IPS-20b (cell line): ENCODE results near the gene DYSF.

Experiments
- H3K27ac ChIP-seq: one replicate; pipeline ENCODE4 v1.5.1; 2013; ENCODE audit warnings: low read length
- H3K27me3 ChIP-seq: 2 replicates; pipeline ENCODE4 v1.6.1; 2013; ENCODE audit warnings: mild to moderate bottlenecking, low read length, inconsistent platforms; ENCODE audit not compliant: insufficient read depth
- H3K36me3 ChIP-seq: 2 replicates; pipeline ENCODE4 v1.6.1; 2013; ENCODE audit warnings: low read depth, mild to moderate bottlenecking, inconsistent platforms, low read length, moderate library complexity; ENCODE audit not compliant: insufficient read depth
- H3K4me1 ChIP-seq: 2 replicates; pipeline ENCODE4 v1.6.1; 2013; ENCODE audit warnings: mild to moderate bottlenecking, control low read depth, inconsistent platforms, low read length, moderate library complexity; ENCODE audit not compliant: insufficient read depth
- H3K4me3 ChIP-seq: 2 replicates; pipeline ENCODE4 v1.5.1; 2013; ENCODE audit warnings: mild to moderate bottlenecking, low read length, inconsistent platforms
- H3K9ac ChIP-seq: 2 replicates; pipeline ENCODE4 v1.6.1; 2013; ENCODE audit warnings: low read depth, mild to moderate bottlenecking, inconsistent platforms, low read length, moderate library complexity
- H3K9me3 ChIP-seq: 2 replicates; pipeline ENCODE4 v1.6.1; 2013; ENCODE audit warnings: mild to moderate bottlenecking, low read depth, low read length, inconsistent platforms; ENCODE audit not compliant: insufficient read depth

The DYSF gene

DNA sequence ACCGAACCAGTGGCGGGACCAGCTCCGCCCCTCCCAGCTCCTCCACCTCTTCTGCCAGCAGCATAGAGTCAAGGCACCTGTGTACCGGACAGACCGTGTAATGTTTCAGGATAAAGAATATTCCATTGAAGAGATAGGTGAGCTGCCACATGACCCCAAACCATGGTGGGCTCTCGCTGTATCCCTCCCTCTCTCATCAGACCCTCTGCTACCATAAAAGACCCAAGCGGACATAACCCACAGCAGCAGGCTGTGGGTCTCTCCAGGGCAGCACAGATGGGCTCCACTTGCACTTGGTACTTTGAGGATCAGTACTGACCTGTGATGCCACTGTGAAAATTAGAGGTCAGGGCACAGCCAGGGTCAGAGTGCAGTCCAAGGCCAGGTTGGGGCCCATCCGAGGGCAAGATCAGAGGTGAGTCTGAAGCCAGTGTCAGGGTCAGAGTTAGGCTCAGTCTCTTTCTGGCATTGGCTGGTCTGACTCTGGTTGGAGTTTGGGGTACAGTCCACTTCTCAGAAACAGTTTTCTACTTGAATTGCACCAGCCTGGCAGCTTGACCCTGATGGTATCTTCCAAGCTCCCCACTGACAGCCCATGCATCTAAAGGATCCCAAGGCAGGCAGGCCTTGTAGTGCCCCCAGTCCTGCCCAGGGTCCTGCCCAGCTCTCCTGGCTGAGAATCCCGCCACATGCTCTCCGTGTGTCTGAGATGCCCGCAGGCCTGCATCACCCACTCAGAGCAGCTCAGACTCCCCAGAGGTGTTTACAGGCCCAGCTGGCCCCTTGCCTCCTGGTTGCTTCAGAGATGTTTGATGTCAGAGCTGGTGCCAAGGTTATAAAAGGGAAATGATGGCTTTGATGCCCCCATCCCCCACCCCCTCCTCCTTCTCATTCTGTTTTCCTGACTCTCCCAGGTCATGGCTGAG is 212.1 kb downstream of the DYSF start:
- Histone ChIP-seq H3K27me3 (no peaks in the 10 kb centered on the region), H3K27ac (no peak overlapping the region), H3K4me3 (no peak overlapping the region), H3K9ac (no peak overlapping the region), H3K4me1 (no peaks in the 10 kb centered on the region), H3K9me3 (no peaks in the 10 kb centered on the region), H3K36me3 (no peaks in the 10 kb centered on the region)

DNA sequence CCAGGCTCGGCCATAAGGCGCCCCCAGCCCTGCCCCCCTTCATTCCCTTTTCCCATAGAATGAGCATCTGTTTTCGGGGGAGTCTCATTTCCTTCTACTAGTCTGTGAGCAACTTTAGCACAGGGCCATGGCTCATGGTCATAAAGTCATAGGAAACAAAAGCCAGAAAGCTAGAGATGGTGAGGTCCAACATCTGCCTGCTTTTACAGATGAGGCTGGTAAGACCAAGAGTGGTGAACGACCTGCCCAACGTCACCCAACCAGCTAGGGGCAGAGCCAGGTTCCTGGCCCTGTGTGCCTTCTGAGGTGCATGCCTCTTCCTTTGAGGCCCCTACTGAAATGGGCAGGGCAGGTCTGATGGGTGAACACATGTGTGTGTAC is 212.7 kb downstream of the DYSF start:
- no peaks in the 10 kb centered on the region for H3K36me3 ChIP-seq
- no peaks in the 10 kb centered on the region for H3K27me3 ChIP-seq
- H3K9ac ChIP-seq: no peak overlapping the region
- no peak overlapping the region for H3K4me3 ChIP-seq
- H3K27ac ChIP-seq: no peak overlapping the region
- H3K9me3 ChIP-seq: no peaks in the 10 kb centered on the region
- no peaks in the 10 kb centered on the region for H3K4me1 ChIP-seq

DNA sequence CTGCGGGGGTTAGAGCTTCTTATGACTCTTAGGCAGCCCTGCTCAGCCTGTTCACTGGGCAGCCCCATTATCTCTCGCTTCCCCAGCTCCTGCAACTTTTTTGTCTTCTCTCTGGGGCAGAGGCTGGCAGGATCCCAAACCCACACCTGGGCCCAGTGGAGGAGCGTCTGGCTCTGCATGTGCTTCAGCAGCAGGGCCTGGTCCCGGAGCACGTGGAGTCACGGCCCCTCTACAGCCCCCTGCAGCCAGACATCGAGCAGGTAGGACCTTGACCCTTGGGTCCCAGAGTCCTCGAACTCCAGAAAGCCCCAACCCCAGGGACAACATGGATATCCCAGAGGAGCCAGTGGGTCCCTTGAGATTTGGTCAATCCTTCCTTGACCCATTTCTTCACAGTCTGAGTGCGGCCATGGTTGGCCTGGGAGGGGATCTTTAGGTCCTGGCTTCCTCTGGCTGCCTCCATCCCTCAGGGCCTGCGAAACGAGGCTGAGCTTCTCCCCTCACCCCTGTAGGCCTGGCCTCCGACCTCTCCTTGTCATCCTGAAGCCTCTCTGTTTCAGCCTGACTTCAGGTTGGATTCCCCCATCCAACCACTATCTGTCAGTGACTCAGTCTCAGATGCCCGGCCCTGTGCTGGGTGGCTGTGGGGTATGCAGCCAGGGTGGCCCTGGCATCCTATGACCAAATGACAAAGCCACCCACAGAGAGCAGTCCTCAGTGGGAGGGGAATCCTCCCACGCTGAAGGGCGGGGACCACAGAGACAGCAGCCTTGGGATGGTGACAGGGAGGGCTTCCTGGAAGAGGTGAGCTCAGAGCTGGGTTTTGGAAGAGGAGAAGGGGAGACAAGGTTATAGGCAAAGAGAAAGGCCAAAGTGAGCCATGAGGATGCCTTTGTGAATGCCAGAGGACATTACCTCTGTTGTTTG is 214.2 kb downstream of the DYSF start:
- Histone ChIP-seq H3K27me3 (no peaks in the 10 kb centered on the region), H3K4me3 (no peak overlapping the region), H3K9ac (no peak overlapping the region), H3K27ac (no peak overlapping the region), H3K36me3 (no peaks in the 10 kb centered on the region), H3K4me1 (no peaks in the 10 kb centered on the region), H3K9me3 (no peaks in the 10 kb centered on the region)

DNA sequence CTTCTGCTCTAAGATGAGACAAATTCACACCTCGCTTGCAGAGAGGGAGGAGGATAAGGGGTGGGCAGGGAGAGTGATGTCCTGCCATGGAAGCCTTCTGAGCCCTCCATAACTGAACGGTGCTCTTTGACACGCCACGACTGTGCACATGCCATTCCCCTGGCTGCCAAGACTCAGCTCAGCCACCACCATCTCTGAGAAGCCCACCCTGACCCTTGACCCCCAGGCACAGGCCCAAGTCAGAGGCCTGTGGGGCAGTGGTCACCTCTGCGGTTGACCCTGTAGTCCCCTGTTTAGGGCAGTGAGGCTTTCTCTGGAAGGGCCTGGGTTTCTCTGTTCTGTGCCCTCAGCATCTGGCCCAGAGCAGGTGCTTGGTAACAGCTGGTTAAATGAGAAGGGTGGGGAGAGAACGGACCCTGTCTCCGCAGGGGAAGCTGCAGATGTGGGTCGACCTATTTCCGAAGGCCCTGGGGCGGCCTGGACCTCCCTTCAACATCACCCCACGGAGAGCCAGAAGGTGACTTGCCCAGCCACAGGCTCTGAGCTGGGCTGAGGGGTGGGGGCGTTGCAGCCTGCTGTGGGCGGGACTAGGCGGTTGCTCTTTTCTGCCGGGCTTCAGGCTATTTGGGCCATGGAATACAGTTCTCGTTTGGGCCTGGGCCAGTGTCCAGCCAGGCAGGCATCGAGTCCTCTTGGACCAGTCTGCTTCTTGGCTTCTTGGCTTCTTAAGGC is 215.1 kb downstream of the DYSF start:
- H3K4me1 ChIP-seq: no peaks in the 10 kb centered on the region
- no peaks in the 10 kb centered on the region for H3K27me3 ChIP-seq
- H3K9me3 ChIP-seq: no peaks in the 10 kb centered on the region
- H3K36me3 ChIP-seq: no peaks in the 10 kb centered on the region
- no peak overlapping the region for H3K9ac ChIP-seq
- no peak overlapping the region for H3K27ac ChIP-seq
- H3K4me3 ChIP-seq: no peak overlapping the region

DNA sequence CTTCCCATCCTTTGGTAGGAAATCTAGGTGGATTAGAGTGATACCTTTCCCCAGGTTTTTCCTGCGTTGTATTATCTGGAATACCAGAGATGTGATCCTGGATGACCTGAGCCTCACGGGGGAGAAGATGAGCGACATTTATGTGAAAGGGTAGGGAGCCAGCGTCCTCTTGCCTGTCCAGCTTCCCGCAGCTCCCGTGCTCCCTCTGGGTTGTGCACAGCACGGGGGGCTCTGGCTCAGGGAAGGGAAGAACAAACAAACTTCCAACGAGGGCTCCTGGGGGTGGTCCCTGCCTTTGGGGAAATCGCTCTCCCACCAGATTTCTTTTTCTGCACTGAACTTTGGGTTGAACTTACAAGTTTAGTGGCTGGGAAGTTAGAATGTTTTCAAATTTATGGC is 215.7 kb downstream of the DYSF start:
- Histone ChIP-seq H3K36me3 (no peaks in the 10 kb centered on the region), H3K4me1 (no peaks in the 10 kb centered on the region)

DNA sequence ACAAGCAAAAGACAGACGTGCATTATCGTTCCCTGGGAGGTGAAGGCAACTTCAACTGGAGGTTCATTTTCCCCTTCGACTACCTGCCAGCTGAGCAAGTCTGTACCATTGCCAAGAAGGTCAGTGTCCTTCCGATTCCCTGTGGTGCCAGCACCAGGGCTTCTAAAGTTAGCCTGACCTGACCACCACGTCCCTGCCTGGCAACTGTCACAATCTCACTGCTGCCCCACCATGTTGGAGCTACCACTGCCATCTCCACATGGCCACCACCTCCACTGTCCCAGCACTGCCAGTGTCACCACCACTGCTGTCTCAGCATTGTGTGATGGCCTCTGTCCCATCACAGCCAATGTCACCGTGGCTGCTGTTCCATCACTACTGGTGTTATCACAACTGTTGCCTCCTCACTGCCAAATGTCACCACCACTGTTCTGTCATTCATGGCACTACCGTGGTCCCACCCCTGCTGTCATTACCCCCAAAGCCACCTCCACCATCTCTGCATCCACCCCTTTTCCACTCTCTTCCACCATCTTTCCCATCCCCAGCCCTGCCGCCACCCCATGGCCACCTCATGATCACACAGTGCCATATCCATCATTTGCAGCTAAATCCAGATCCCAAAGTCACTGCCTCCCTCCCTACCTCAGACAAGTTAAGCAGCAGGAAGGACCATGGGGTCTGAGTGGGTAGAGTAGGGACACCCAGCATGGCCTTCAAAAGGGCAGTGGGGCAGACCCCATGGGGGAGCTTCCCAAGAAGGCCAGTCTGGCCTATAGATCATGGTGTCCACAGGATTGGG is 216.5 kb downstream of the DYSF start:
- Histone ChIP-seq H3K27ac (no peak overlapping the region), H3K4me1 (no peaks in the 10 kb centered on the region), H3K4me3 (no peak overlapping the region), H3K27me3 (no peaks in the 10 kb centered on the region), H3K9me3 (no peaks in the 10 kb centered on the region), H3K9ac (no peak overlapping the region), H3K36me3 (no peaks in the 10 kb centered on the region)

More for the DNA sequence above, 215.7 kb downstream of the DYSF start:
- H3K9ac ChIP-seq: no peak overlapping the region
- no peak overlapping the region for H3K27ac ChIP-seq
- no peak overlapping the region for H3K4me3 ChIP-seq
- H3K9me3 ChIP-seq: no peaks in the 10 kb centered on the region
- H3K27me3 ChIP-seq: no peaks in the 10 kb centered on the region

DNA sequence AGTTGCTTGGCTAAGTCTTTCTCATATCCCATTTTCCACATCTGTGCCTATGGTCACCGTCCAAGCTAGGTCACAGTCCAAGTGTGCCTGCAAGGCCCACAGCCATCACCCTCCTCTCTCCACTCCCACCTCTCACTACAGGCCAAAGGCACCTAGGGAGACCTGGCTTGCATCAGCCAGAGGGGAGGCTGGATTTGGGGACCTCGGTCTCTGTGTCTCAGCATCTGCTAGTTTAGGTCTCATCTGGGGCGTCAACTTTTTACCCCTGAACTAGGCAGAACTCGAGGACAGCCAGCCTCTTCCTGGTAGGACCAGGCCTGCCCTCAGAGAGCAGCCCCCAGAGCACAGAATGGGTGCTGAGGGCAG is 217.1 kb downstream of the DYSF start:
- H3K4me3 ChIP-seq: no peak overlapping the region
- no peak overlapping the region for H3K9ac ChIP-seq
- H3K36me3 ChIP-seq: no peaks in the 10 kb centered on the region
- no peaks in the 10 kb centered on the region for H3K4me1 ChIP-seq
- no peaks in the 10 kb centered on the region for H3K9me3 ChIP-seq
- H3K27ac ChIP-seq: no peak overlapping the region
- H3K27me3 ChIP-seq: no peaks in the 10 kb centered on the region

DNA sequence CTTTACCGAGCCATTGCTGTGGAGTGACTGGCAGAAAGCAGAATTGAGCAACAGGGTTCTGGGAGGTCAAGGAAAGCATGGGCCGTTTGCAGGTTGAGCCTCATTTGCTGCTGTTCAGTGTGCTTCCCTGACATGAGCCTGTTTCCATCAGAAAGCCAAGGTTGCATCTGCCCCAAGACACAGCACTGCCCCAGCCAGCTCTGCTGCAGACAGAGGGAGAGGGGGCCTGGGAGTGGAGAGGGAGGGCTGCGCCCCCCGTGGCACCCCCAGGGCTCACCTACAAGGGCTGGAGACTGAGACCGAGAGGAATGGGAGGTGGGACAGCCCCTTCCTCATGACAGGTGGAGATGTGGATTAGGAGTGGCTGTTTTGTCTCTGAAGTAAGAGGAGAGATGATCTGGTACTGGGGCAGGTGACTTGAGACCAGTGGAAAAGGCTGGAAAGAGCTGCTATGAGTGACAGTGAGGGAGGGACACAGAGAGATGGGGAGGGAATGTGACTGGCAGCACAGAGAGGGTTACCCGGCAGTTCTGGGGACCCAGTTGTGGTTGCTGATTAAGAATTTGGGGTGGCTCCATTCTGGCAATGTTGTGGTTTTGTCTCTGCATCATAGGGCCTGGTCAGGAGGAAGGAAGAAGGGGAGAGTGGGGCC is 218.0 kb downstream of the DYSF start:
- no peaks in the 10 kb centered on the region for H3K4me1 ChIP-seq
- no peaks in the 10 kb centered on the region for H3K36me3 ChIP-seq
- no peak overlapping the region for H3K4me3 ChIP-seq
- no peaks in the 10 kb centered on the region for H3K9me3 ChIP-seq
- no peak overlapping the region for H3K27ac ChIP-seq
- no peaks in the 10 kb centered on the region for H3K27me3 ChIP-seq
- no peak overlapping the region for H3K9ac ChIP-seq

DNA sequence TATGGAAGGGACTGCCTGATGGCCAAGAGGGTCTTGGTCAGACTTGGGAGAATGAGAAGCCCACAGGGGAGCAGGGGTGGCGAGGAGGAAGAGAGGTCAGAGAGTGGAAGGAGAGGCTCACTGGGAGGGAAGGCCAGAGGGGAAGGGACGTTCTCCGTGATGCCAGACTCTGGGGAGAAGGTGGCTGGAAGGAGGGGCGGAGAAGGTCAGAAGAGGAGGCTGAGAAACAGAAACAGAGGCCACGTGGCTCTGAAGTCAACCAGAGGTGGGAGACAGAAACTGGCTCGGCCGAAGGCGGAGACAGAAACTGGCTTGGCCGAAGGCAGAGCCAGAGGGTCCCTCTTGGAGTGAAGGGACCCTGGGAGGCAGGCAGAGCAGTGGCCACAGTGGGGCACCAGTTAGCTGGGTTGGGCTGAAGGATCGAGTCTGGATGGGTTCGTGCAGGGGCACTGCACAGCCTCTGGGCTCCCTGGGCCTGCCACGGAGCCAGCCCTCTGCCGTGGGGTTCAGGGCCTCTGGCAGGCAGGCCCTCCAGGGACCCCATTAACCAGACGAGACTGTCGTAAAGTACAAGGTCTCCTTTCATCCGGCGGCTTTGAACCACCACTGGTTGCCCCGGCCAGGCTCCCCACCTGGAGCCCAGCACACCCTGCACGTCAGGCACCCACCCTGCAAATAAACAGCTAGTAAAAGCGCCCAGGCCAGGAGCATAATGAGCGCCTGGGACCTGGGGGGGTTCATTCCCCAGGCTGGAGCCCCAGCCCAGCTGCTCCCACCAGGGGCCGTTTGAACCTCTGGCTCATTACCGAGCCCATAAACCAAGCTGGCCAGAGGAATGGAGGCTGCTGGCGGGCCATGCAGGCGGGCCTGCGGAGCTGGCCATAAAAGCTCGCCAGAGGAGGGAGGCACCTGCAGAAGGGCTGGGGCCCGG is 218.8 kb downstream of the DYSF start:
- Histone ChIP-seq H3K36me3 (no peaks in the 10 kb centered on the region), H3K4me3 (no peak overlapping the region), H3K4me1 (no peaks in the 10 kb centered on the region)

More for the DNA sequence above, 218.8 kb downstream of the DYSF start:
- H3K9ac ChIP-seq: no peak overlapping the region
- H3K27ac ChIP-seq: no peak overlapping the region
- H3K9me3 ChIP-seq: no peaks in the 10 kb centered on the region
- H3K27me3 ChIP-seq: no peaks in the 10 kb centered on the region
